Stomach (tissue), 9 donors: Measurements from ENCODE around the gene BLCAP. TPM values are rescaled to one million over a fixed set of nuclear protein-coding genes. Genes with fewer than 3 reads are reported as not detected.
"Not testable (repeated sequence)": the region's sequence is repeated elsewhere in the genome, so short reads cannot be mapped to it uniquely, and the experiment has no call there.

Source experiments
- DNase-seq, 2 donors: peaks; one replicate each; pipeline versions ENCODE4 v3.0.0 to v3.0.0-alpha.2; 2013 to 2019
- H3K27ac ChIP-seq, 5 donors: fragments of 200-600 bp in 4 of 5; sonication (generic) in 4 of 5; one replicate each; pipeline ENCODE4 v1.5.1; 2013 to 2019; ENCODE audit warnings: mild to moderate bottlenecking in 1 of 5, moderate library complexity in 1 of 5
- H3K27me3 ChIP-seq, 3 donors: fragments of 200-600 bp; sonication (generic); one replicate each; pipeline ENCODE4 v1.5.1; 2017 to 2019; ENCODE audit warnings: mixed run types in 1 of 3
- H3K36me3 ChIP-seq, 4 donors: fragments of 200-600 bp; sonication (generic); 1 replicate in 3 of 4; 2 replicates in 1 of 4; pipeline ENCODE4 v1.5.1; 2016 to 2019
- H3K4me1 ChIP-seq, 4 donors: fragments of 200-600 bp; sonication (generic); one replicate each; pipeline ENCODE4 v1.5.1; 2016 to 2019
- H3K4me3 ChIP-seq, 4 donors: fragments of 200-600 bp; sonication (generic) in 3 of 4; one replicate each; pipeline ENCODE4 v1.5.1; 2016 to 2019; ENCODE audit warnings: mild to moderate bottlenecking in 1 of 4
- H3K9me3 ChIP-seq, 4 donors: fragments of 200-600 bp; sonication (generic); one replicate each; pipeline ENCODE4 v1.5.1; 2016 to 2019
- EP300 ChIP-seq: sonication (generic); formaldehyde crosslinking; IDR thresholded peaks from one replicate; pipeline ENCODE4 v1.6.1; 2017; ENCODE audit warnings: antibody characterized with exemption
- POLR2A ChIP-seq, 4 donors: fragments of 450-650 bp; IDR thresholded peaks; one replicate each; pipeline ENCODE4 v1.6.1; 2016; ENCODE audit warnings: antibody characterized with exemption in 4 of 4, control low read depth in 2 of 4, mild to moderate bottlenecking in 1 of 4, moderate library complexity in 1 of 4
- POLR2AphosphoS5 ChIP-seq, 3 donors: sonication (generic); formaldehyde crosslinking; IDR thresholded peaks; one replicate each; pipeline ENCODE4 v1.6.1; 2016; ENCODE audit warnings: antibody characterized with exemption in 3 of 3
- WGBS, 5 donors: extraction: QIAGEN DNeasy Blood & Tissue Kit in 3 of 5; methylation state at CpG; one replicate each; pipeline versions ENCODE4 v1.1.5 to v1.1.7; 2013 to 2018; 5-methylcytosine and 5-hydroxymethylcytosine counted together
- intact Hi-C: fragments of 100-400 bp; cut with DNase I; formaldehyde crosslinking; loops from one replicate; pipeline ENCODE4 v1.15.1; 2023; ENCODE audit warnings: low total_unique reads
- polyA plus RNA-seq, 3 donors: library from polyadenylated mRNA; stranded (reverse); fragments of 200-250 nt; gene quantifications; one replicate each; pipeline ENCODE4 v1.2.3, GENCODE V29; 2013
- total RNA-seq, 5 donors: library from RNA; depleted of rRNA; stranded (reverse); fragments of >200 nt; gene quantifications; one replicate each; pipeline versions ENCODE4 v1.1.0 to v1.2.3, GENCODE V29; 2014 to 2016
- TF ChIP-seq, protein P1 (sequence below), 7 experiments: fragments of 450-650 bp in 4 of 7; fragments of 200-600 bp in 3 of 7; sonication (generic) in 3 of 7; IDR thresholded peaks; one replicate each; pipeline ENCODE4 v1.5.1; 2016 to 2019; ENCODE audit warnings: antibody characterized with exemption in 7 of 7, control low read depth in 2 of 7, mild to moderate bottlenecking in 1 of 7
- donor health status: healthy with polysubstance abuse.
- donor health status: Bipolar disorder and iron deficiency.
- donor health status: healthy.

Gene BLCAP
- total and polyA plus RNA-seq, 8 donors: 12.5 to 84.4 (median 46.6) TPM

DNA sequence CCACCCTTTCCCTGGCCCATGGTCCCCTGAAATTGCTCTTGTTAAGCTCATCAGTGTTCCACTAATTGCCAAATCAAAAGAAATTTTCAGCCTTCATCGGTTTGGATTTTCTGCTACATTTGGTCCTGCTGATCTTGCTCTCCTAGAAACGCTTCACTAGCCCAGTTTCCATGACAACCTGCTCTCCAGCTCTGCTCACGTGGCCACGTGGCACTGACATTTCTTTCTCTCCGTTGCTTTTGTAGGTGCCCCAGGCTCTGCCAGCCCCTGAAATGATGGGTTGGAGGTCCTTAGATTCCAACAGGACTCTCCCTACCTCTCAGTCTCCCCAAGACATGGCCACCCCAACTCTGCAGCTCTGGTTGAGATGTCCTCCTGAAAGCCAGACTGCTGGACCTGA is 52.4 kb downstream of the BLCAP start:
- WGBS, 5 donors: 67 to 78% (median 74%) methylated on average over 5 of the region's 5 CpGs
- no peak overlapping the region for H3K4me3 ChIP-seq
- intact Hi-C loops: no loop called here

DNA sequence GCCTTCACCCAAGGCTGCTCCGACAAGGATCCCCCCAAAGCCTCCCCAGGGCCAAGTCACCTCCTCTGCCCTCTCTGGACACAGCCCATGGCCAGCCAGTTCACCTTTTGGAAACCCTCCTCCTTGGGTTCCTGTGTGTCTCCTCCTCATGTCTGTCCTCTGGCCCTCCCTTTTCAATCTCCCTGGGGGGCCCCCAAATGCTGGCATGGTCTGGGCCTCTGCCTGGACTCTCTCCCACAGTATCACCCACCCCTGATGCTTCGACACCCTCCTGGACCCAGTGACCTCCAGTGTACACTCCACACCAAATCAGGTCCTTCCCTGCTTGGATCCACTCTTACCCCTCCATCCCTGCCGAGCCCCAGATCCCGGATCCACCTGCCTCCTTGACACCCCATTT is 53.3 kb downstream of the BLCAP start:
- Histone ChIP-seq H3K4me1 (no peaks in the 10 kb centered on the region), H3K4me3 (no peak overlapping the region), H3K27ac (no peak overlapping the region), H3K27me3 (peaks cover 0 to 5% (median 0%) of the 10 kb centered on the region in 3 donors), H3K36me3 (no peaks in the 10 kb centered on the region), H3K9me3 (peaks cover 0 to 4% (median 0%) of the 10 kb centered on the region in 4 donors)
- intact Hi-C loops: no loop called here
- DNase-seq: no peak
- WGBS, 5 donors: 60 to 94% (median 72%) methylated on average over 4 of the region's 4 CpGs
- TF ChIP-seq POLR2A (IDR thresholded peaks at IDR 0.05) (no peak), EP300 (no peak), POLR2AphosphoS5 (IDR thresholded peaks at IDR 0.05) (no peak)
- TF ChIP-seq, protein P1, sequence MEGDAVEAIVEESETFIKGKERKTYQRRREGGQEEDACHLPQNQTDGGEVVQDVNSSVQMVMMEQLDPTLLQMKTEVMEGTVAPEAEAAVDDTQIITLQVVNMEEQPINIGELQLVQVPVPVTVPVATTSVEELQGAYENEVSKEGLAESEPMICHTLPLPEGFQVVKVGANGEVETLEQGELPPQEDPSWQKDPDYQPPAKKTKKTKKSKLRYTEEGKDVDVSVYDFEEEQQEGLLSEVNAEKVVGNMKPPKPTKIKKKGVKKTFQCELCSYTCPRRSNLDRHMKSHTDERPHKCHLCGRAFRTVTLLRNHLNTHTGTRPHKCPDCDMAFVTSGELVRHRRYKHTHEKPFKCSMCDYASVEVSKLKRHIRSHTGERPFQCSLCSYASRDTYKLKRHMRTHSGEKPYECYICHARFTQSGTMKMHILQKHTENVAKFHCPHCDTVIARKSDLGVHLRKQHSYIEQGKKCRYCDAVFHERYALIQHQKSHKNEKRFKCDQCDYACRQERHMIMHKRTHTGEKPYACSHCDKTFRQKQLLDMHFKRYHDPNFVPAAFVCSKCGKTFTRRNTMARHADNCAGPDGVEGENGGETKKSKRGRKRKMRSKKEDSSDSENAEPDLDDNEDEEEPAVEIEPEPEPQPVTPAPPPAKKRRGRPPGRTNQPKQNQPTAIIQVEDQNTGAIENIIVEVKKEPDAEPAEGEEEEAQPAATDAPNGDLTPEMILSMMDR (IDR thresholded peaks at IDR 0.05): no peak

More for the DNA sequence above, 52.4 kb downstream of the BLCAP start:
- Histone ChIP-seq H3K27ac (no peak overlapping the region), H3K9me3 (peaks cover 0 to 4% (median 0%) of the 10 kb centered on the region in 4 donors), H3K4me1 (no peaks in the 10 kb centered on the region), H3K36me3 (no peaks in the 10 kb centered on the region), H3K27me3 (peaks cover 0 to 5% (median 0%) of the 10 kb centered on the region in 3 donors)
- peak in 1 of 2 donors; percentile 32 for DNase-seq
- no peak for TF ChIP-seq POLR2A (IDR thresholded peaks at IDR 0.05)
- TF ChIP-seq, protein P1 (IDR thresholded peaks at IDR 0.05): no peak
- no peak for TF ChIP-seq POLR2AphosphoS5 (IDR thresholded peaks at IDR 0.05)
- no peak for TF ChIP-seq EP300

DNA sequence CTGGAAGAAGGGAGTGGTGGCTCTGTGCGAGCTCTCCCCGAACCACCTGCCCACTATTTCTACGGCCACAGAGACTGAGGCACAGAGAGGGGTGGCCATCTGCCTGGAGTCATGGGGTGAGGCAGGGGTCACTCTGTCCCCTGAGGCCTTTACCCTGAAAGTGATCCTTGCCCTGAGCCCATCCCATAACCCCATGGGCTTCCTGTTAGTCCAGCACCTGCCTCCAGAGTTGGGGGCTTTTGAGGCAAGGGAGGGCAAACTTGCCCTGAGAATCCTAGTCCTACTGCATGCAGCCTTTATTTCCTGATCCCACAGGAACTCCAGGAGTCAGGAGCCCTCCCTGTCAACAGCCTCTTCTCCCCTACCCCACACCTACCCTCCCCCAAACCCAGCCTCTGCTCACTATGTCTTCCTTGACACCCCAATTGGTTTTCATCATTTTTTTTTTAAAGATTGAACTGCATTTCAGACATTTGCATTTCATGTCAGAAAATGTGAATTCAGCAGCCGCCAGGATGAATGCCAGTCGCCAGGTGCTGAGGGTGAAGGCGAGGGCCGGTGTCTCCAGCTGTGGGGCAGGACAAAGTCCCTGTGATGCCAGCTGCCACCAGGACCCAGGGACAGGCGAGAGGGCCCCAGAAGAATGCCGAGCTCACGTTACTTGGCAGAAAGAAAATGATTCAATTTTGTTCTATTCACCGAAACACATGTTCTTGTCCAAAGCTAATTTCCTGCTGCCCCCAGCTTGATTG is 54.3 kb downstream of the BLCAP start:
- H3K4me1 ChIP-seq: no peaks in the 10 kb centered on the region
- TF ChIP-seq POLR2AphosphoS5 (IDR thresholded peaks at IDR 0.05) (no peak), POLR2A (IDR thresholded peaks at IDR 0.05) (no peak), EP300 (no peak)
- TF ChIP-seq, protein P1 (IDR thresholded peaks at IDR 0.05): no peak
- H3K27me3 ChIP-seq: peaks cover 0 to 5% (median 0%) of the 10 kb centered on the region in 3 donors
- H3K9me3 ChIP-seq: peaks cover 0 to 4% (median 0%) of the 10 kb centered on the region in 4 donors
- no peak for DNase-seq
- H3K4me3 ChIP-seq: no peak overlapping the region
- no peaks in the 10 kb centered on the region for H3K36me3 ChIP-seq
- WGBS, 5 donors: 78 to 82% (median 81%) methylated on average over 11 of the region's 11 CpGs
- no peak overlapping the region for H3K27ac ChIP-seq
- intact Hi-C loops: no loop called here

DNA sequence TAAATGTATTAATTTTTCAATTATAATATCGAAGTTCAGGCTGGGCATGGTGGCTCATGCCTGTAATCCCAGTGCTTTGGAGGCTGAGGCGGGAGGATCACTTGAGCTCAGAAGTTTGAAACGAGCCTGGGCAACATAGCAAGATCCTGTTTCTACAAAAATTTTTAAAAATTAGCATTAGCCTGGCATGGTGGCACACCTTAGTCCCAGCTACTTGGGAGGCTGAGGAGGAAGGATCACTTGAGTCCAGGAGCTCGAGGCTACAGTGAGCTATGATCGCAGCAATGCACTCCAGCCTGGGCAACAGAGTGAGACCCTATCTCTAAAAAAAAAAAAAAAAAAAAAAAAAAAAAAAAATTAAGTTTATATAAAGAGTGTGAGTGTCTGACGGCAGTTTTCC is 55.2 kb downstream of the BLCAP start:
- H3K27me3 ChIP-seq, DNase-seq, H3K4me1 ChIP-seq, H3K27ac ChIP-seq, intact Hi-C loops, H3K9me3 ChIP-seq, H3K36me3 ChIP-seq, H3K4me3 ChIP-seq: not testable (repeated sequence)
- 58 to 84% (median 79%) methylated on average over 6 of the region's 6 CpGs for WGBS, 5 donors

DNA sequence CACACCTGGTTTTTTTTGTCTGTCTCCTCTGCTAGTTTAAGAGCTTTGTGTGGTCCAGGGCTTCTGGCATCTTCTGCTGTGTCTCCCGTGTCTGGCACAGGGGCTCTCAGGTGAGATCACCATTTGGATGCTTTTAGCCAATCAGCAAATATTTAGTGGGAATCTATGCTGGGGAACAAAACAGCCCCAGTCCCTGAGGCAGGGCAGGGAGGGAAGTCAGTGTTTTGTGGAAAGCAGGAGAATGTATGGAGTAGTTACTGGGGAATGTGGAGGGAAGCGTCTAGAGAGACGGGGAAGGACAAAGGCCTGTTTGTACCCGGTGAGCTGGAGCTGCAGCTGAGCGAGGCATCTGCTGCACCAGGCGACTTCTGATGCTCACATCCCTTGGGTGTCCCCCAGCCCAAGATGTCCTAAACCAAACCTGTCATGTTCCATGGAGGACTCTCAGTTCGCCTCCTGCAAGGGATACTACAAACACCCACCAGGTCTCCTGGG is 55.9 kb downstream of the BLCAP start:
- H3K4me3 ChIP-seq: no peak overlapping the region
- no peaks in the 10 kb centered on the region for H3K36me3 ChIP-seq
- peaks cover 0 to 4% (median 0%) of the 10 kb centered on the region in 4 donors for H3K9me3 ChIP-seq
- intact Hi-C loops: no loop called here
- no peaks in the 10 kb centered on the region for H3K27me3 ChIP-seq
- WGBS, 5 donors: 75 to 80% (median 78%) methylated on average over 7 of the region's 7 CpGs
- DNase-seq: no peak
- no peak overlapping the region for H3K27ac ChIP-seq
- TF ChIP-seq EP300 (no peak), POLR2AphosphoS5 (IDR thresholded peaks at IDR 0.05) (no peak), POLR2A (IDR thresholded peaks at IDR 0.05) (no peak)
- TF ChIP-seq, protein P1 (IDR thresholded peaks at IDR 0.05): no peak
- no peaks in the 10 kb centered on the region for H3K4me1 ChIP-seq

DNA sequence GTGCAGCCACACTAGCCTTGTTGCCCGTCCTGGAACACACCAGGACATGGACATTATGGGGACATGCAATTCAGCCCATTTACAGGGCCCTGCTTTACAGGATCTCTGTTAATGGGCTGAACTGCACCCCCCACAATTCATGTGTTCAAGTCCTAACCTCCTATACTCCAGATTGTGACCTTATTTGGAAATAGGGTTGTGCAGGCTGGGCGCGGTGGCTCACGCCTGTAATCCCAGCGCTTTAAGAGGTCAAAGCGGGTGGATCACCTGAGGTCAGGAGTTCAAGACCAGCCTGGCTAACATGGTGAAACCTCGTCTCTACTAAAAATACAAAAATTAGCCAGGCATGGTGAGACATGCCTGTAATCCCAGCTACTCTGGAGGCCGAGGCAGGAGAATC is 57.5 kb downstream of the BLCAP start:
- 91 to 95% (median 93%) methylated on average over 8 of the region's 8 CpGs for WGBS, 5 donors
- H3K4me1 ChIP-seq, H3K9me3 ChIP-seq, H3K27me3 ChIP-seq, H3K27ac ChIP-seq, H3K4me3 ChIP-seq, intact Hi-C loops, DNase-seq, H3K36me3 ChIP-seq: not testable (repeated sequence)
